ENCODE results near the gene PIEZO2.

The PIEZO2 gene

DNA sequence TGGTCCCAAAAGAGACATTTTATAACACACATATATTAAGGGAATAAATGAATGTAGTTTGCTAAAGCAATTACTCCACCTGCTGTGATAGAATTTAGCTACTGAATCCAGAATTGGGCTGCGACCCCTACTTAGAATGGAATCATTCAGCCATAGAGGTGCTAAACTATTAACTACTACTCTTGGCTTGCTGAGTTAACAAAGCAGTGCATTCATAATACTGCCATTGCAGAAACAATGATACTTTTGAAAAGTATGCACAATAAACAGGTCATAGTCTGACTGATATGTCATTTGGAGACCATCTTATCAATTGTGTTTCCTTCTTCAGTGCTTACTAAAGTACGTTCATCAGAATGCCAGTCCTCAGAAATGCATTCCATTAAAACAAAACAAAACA lies 273.6 kb downstream of the PIEZO2 start:
- TF ChIP-seq, protein P1, sequence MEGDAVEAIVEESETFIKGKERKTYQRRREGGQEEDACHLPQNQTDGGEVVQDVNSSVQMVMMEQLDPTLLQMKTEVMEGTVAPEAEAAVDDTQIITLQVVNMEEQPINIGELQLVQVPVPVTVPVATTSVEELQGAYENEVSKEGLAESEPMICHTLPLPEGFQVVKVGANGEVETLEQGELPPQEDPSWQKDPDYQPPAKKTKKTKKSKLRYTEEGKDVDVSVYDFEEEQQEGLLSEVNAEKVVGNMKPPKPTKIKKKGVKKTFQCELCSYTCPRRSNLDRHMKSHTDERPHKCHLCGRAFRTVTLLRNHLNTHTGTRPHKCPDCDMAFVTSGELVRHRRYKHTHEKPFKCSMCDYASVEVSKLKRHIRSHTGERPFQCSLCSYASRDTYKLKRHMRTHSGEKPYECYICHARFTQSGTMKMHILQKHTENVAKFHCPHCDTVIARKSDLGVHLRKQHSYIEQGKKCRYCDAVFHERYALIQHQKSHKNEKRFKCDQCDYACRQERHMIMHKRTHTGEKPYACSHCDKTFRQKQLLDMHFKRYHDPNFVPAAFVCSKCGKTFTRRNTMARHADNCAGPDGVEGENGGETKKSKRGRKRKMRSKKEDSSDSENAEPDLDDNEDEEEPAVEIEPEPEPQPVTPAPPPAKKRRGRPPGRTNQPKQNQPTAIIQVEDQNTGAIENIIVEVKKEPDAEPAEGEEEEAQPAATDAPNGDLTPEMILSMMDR (IDR thresholded peaks at IDR 0.05; ENCODE audit: insufficient read depth, low read length, poor library complexity, severe bottlenecking) = no peak
- DNase-seq (ENCODE audit: extremely low read depth, insufficient read length) = no peak
- H3K27me3 ChIP-seq (replicated peaks; ENCODE audit: control insufficient read depth, insufficient read depth, low read length) = no peaks in the 10 kb centered on the region
- no peak overlapping the region for H3K4me3 ChIP-seq (replicated peaks; ENCODE audit: low read depth, low read length)
- peaks cover 1% of the 10 kb centered on the region for H3K36me3 ChIP-seq (ENCODE audit: control insufficient read depth, insufficient read depth, low read length)

DNA sequence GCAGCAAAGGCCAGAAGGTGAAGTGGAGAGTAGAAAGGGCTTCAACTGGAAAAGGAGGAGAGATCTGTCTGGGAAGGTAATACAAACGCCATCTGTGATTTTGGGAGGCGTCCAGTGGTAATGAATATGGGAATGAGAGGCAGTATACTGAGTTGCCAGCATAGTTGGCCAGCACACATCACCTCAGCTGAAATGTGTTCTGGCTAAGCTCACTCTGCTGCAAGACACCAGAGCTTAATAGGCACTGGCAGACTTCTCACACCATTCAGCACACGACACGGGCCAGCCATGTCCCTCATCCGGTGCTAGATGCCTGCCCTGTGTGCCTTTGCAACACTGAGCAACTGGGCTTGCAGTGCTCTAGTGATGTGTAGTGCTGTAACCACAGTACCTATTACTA lies 277.1 kb downstream of the PIEZO2 start:
- Histone ChIP-seq H3K27me3 (replicated peaks; ENCODE audit: control insufficient read depth, insufficient read depth, low read length) (no peaks in the 10 kb centered on the region), H3K36me3 (ENCODE audit: control insufficient read depth, insufficient read depth, low read length) (peaks cover 2% of the 10 kb centered on the region), H3K4me3 (replicated peaks; ENCODE audit: low read depth, low read length) (no peak overlapping the region)
- TF ChIP-seq, protein P1 (IDR thresholded peaks at IDR 0.05; ENCODE audit: insufficient read depth, low read length, poor library complexity, severe bottlenecking) = no peak
- DNase-seq (ENCODE audit: extremely low read depth, insufficient read length) = no peak

DNA sequence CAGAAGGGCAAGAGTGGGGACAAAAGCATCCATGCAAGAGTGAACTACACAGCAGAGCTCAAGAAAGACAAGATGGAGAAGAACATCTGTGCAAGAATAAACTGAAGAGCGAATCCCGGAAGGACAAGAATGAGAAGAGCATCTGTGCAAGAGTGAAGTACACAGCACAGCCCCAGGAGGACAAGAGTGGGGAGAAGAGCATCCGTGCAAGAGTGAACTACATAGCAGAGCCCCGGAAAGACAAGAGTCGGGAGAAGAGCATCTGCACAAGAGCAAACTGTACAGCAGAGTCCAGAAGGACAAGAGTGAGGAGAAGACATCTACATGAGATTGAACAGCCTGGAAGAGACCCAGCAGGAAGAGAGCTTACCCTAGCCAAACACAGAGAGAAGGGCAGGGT lies 284.6 kb downstream of the PIEZO2 start:
- DNase-seq (ENCODE audit: extremely low read depth, insufficient read length) = no peak
- Histone ChIP-seq H3K27me3 (replicated peaks; ENCODE audit: control insufficient read depth, insufficient read depth, low read length) (no peaks in the 10 kb centered on the region), H3K4me3 (replicated peaks; ENCODE audit: low read depth, low read length) (no peak overlapping the region), H3K36me3 (ENCODE audit: control insufficient read depth, insufficient read depth, low read length) (peaks cover 1% of the 10 kb centered on the region; the same call in 1 of the 2 replicates)
- TF ChIP-seq, protein P1 (IDR thresholded peaks at IDR 0.05; ENCODE audit: insufficient read depth, low read length, poor library complexity, severe bottlenecking) = no peak

GRCh38 chr18:10863026-10863425 lies 286.3 kb downstream of the PIEZO2 start:
- TF ChIP-seq, protein P1 (IDR thresholded peaks at IDR 0.05; ENCODE audit: insufficient read depth, low read length, poor library complexity, severe bottlenecking) = no peak
- H3K4me3 ChIP-seq (replicated peaks; ENCODE audit: low read depth, low read length) = no peak overlapping the region
- no peak for DNase-seq (ENCODE audit: extremely low read depth, insufficient read length)
- peaks cover 1% of the 10 kb centered on the region; the same call in 1 of the 2 replicates for H3K36me3 ChIP-seq (ENCODE audit: control insufficient read depth, insufficient read depth, low read length)
- H3K27me3 ChIP-seq (replicated peaks; ENCODE audit: control insufficient read depth, insufficient read depth, low read length) = no peaks in the 10 kb centered on the region

DNA sequence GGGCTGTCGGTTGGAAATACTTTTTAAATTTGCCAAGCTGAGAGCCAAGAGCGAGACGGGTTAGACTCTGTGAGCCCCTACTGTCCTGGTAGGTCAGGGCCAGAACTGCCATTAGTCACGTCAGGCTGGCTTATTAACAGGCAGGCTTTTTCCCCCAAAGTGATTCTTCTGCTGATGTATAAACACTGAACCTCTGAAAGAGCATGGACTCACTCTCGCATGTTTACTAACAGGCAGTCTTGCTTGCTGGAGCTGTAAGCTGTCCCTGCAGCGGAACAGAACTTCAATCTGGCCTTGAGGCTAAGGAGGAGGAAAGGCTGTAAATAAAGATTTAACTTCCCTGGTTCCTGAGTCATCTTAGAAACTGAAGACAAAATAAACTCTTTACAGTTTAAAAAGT lies 288.4 kb downstream of the PIEZO2 start:
- DNase-seq (ENCODE audit: extremely low read depth, insufficient read length) = no peak
- no peaks in the 10 kb centered on the region; the same call in 1 of the 2 replicates for H3K36me3 ChIP-seq (ENCODE audit: control insufficient read depth, insufficient read depth, low read length)
- no peak overlapping the region for H3K4me3 ChIP-seq (replicated peaks; ENCODE audit: low read depth, low read length)
- no peaks in the 10 kb centered on the region for H3K27me3 ChIP-seq (replicated peaks; ENCODE audit: control insufficient read depth, insufficient read depth, low read length)
- TF ChIP-seq, protein P1 (IDR thresholded peaks at IDR 0.05; ENCODE audit: insufficient read depth, low read length, poor library complexity, severe bottlenecking) = no peak

- DNase-seq (ENCODE audit: extremely low read depth, insufficient read length) = no peak
- TF ChIP-seq, protein P1 (IDR thresholded peaks at IDR 0.05; ENCODE audit: insufficient read depth, low read length, poor library complexity, severe bottlenecking) = no peak
- Histone ChIP-seq H3K36me3 (ENCODE audit: control insufficient read depth, insufficient read depth, low read length) (no peaks in the 10 kb centered on the region), H3K27me3 (replicated peaks; ENCODE audit: control insufficient read depth, insufficient read depth, low read length) (no peaks in the 10 kb centered on the region), H3K4me3 (replicated peaks; ENCODE audit: low read depth, low read length) (no peak overlapping the region)
Observed at GRCh38 chr18:10860382-10860781, 289.0 kb downstream of the PIEZO2 start.

Measured in GM06990 (cell line).